HepG2 (cell line): ENCODE results near the gene SF3A2. TPM values are rescaled to one million over a fixed set of nuclear protein-coding genes. Genes with fewer than 3 reads are reported as not detected.

Experiments used
- ATAC-seq: fragments of 200-7000 bp; cut with Tn5 transposase; 3 replicates; pipeline ENCODE4 v1.9.1; 2020; ENCODE audit warnings: mild to moderate bottlenecking, moderate library complexity
- BruUV-seq: library from RNA; stranded (reverse); fragments of 400-500 nt; replicated peaks from 2 replicates; lab custom pipeline; 2021; lab: Mats Ljungman, UMichigan
- CTCF ChIA-PET: fragments of 300-600 bp; formaldehyde crosslinking; extraction: SDS; loops from one replicate; lab custom pipeline; 2021; ENCODE audit warnings: low total read pairs, inconsistent platforms, low intra/inter-chr PET ratio; lab: Yijun Ruan, JAX
- POLR2A ChIA-PET: fragments of 350-600 bp; sonication (Branson Sonifier 250); formaldehyde crosslinking; loops from one replicate; lab custom pipeline; 2020; ENCODE audit warnings: antibody characterized with exemption, inconsistent platforms; lab: Yijun Ruan, JAX
- DNase-seq: peaks from one replicate; pipeline ENCODE4 v3.0.0-alpha.2; 2015; ENCODE audit warnings: low spot score
- FAIRE-seq: peaks from 3 replicates; lab custom pipeline; 2011; peaks lifted over from hg19 to GRCh38; lab: Jason Lieb, UNC
- H2AFZ ChIP-seq: one replicate; pipeline ENCODE4 v1.6.1; 2011; ENCODE audit warnings: low read length, inconsistent platforms
- H3K27ac ChIP-seq: fragments of 300-600 bp; 3 replicates; pipeline ENCODE4 v1.8.0; 2011; ENCODE audit warnings: mixed run types, mild to moderate bottlenecking, mixed read lengths, low read length, inconsistent platforms; ENCODE audit not compliant: insufficient read depth; ENCODE audit errors: extremely low read length
- H3K27me3 ChIP-seq, 2 experiments: fragments of 200-600 bp in 1 of 2; 2 replicates in 1 of 2; 3 replicates in 1 of 2; pipeline versions ENCODE4 v1.6.0 to v1.8.0; 2011; ENCODE audit warnings: low read length in 2 of 2, mild to moderate bottlenecking in 2 of 2, moderate library complexity in 2 of 2, inconsistent platforms in 1 of 2; ENCODE audit not compliant: insufficient read depth in 2 of 2, control insufficient read depth in 1 of 2
- H3K36me3 ChIP-seq, 2 experiments: fragments of 200-600 bp in 1 of 2; replicated peaks in 1 of 2; 2 replicates in 1 of 2; 3 replicates in 1 of 2; pipeline versions ENCODE4 v1.5.1 to v1.8.0; 2011; ENCODE audit warnings: low read length in 2 of 2, inconsistent platforms in 1 of 2; ENCODE audit not compliant: insufficient read depth in 2 of 2, control insufficient read depth in 1 of 2
- H3K4me1 ChIP-seq: 2 replicates; pipeline ENCODE4 v1.5.1; 2012; ENCODE audit warnings: low read length, inconsistent platforms; ENCODE audit not compliant: insufficient read depth
- H3K4me2 ChIP-seq: 2 replicates; pipeline ENCODE4 v1.6.0; 2011; ENCODE audit warnings: low read depth, low read length, inconsistent platforms
- H3K4me3 ChIP-seq, 3 experiments: fragments of 200-600 bp in 1 of 3; sonication (generic), shearing (Covaris generic) in 1 of 3; replicated peaks in 1 of 3; 2 replicates each; pipeline ENCODE4 v1.5.1; 2011 to 2016; ENCODE audit warnings: low read length in 3 of 3, inconsistent platforms in 2 of 3, low read depth in 2 of 3, mild to moderate bottlenecking in 2 of 3, control low read depth in 1 of 3, mixed read lengths in 1 of 3; ENCODE audit not compliant: insufficient read depth in 1 of 3
- H3K79me2 ChIP-seq: one replicate; pipeline ENCODE4 v1.6.1; 2011; ENCODE audit warnings: low read length, inconsistent platforms; ENCODE audit not compliant: insufficient read depth
- H3K9ac ChIP-seq: 2 replicates; pipeline ENCODE4 v1.6.0; 2011; ENCODE audit warnings: mild to moderate bottlenecking, low read depth, low read length, inconsistent platforms; ENCODE audit not compliant: insufficient read depth
- H3K9me3 ChIP-seq: 2 replicates; pipeline ENCODE4 v1.5.1; 2012; ENCODE audit warnings: mild to moderate bottlenecking, low read length
- H4K20me1 ChIP-seq: 2 replicates; pipeline ENCODE4 v1.6.0; 2011; ENCODE audit warnings: inconsistent platforms, mild to moderate bottlenecking, low read length, moderate library complexity; ENCODE audit not compliant: insufficient read depth
- BATF2 ChIP-seq: sonication (generic); formaldehyde crosslinking; IDR thresholded peaks from 2 replicates; pipeline ENCODE4 v1.8.0; 2022; ENCODE audit warnings: mild to moderate bottlenecking, missing genetic modification reagents, moderate library complexity
- BORCS8-MEF2B ChIP-seq: sonication (generic); formaldehyde crosslinking; IDR thresholded peaks from 2 replicates; pipeline ENCODE4 v1.8.0; 2022; ENCODE audit warnings: mild to moderate bottlenecking, missing genetic modification reagents
- E2F5 ChIP-seq: sonication (generic); formaldehyde crosslinking; conservative IDR thresholded peaks from 2 replicates; pipeline ENCODE4 v1.4.0; 2020; ENCODE audit warnings: missing genetic modification reagents
- HIC2 ChIP-seq: sonication (generic); formaldehyde crosslinking; IDR thresholded peaks from 2 replicates; pipeline ENCODE4 v1.9.0; 2022; ENCODE audit warnings: low read depth, missing genetic modification reagents
- HMGA1 ChIP-seq: sonication (generic); formaldehyde crosslinking; conservative IDR thresholded peaks from 2 replicates; pipeline ENCODE4 v1.4.0; 2020; ENCODE audit warnings: missing genetic modification reagents
- KDM5A ChIP-seq: fragments of 200-600 bp; sonication (generic); IDR thresholded peaks from 2 replicates; pipeline ENCODE4 v1.7.0; 2018; ENCODE audit warnings: antibody characterized with exemption, mild to moderate bottlenecking, low read length, borderline replicate concordance
- KLF6 ChIP-seq: IDR thresholded peaks from 2 replicates; pipeline ENCODE4 v1.8.0; 2016; ENCODE audit warnings: missing biosample characterization, missing genetic modification reagents
- MBNL3 ChIP-seq: fragments of 250-450 bp; sonication (Bioruptor Pico); conservative IDR thresholded peaks from 2 replicates; pipeline ENCODE4 v1.8.0; 2022; ENCODE audit warnings: mild to moderate bottlenecking, inconsistent platforms
- NCOR1 ChIP-seq: fragments of 200-600 bp; sonication (generic); IDR thresholded peaks from 2 replicates; pipeline ENCODE4 v1.7.0; 2017; ENCODE audit warnings: antibody characterized with exemption, low read length, borderline replicate concordance
- NKX3-1 ChIP-seq: sonication (generic); formaldehyde crosslinking; IDR thresholded peaks from 2 replicates; pipeline ENCODE4 v1.5.0; 2020; ENCODE audit warnings: missing genetic modification reagents
- PTBP1 ChIP-seq: fragments of 200-400 bp; formaldehyde crosslinking; IDR thresholded peaks from 2 replicates; pipeline ENCODE4 v1.6.1; 2018; ENCODE audit warnings: low read length, low read depth; ENCODE audit not compliant: poor library complexity, severe bottlenecking
- SAFB2 ChIP-seq: sonication (generic); formaldehyde crosslinking; IDR thresholded peaks from 2 replicates; pipeline ENCODE4 v1.5.1; 2020; ENCODE audit warnings: missing genetic modification reagents, low read depth, mild to moderate bottlenecking, borderline replicate concordance
- SIX4 ChIP-seq: sonication (generic); formaldehyde crosslinking; IDR thresholded peaks from 2 replicates; pipeline ENCODE4 v1.4.0; 2020; ENCODE audit warnings: missing genetic modification reagents
- TBX2 ChIP-seq: sonication (generic); formaldehyde crosslinking; IDR thresholded peaks from 2 replicates; pipeline ENCODE4 v1.5.0; 2020; ENCODE audit warnings: missing genetic modification reagents, mild to moderate bottlenecking, borderline replicate concordance
- ZNF136 ChIP-seq: sonication (generic); formaldehyde crosslinking; IDR thresholded peaks from 2 replicates; pipeline ENCODE4 v1.8.1; 2022; ENCODE audit warnings: low read depth, mild to moderate bottlenecking, moderate library complexity, missing genetic modification reagents
- ZNF20 ChIP-seq: sonication (generic); formaldehyde crosslinking; IDR thresholded peaks from 2 replicates; pipeline ENCODE4 v1.4.0; 2020; ENCODE audit warnings: mild to moderate bottlenecking, moderate library complexity, missing genetic modification reagents
- ZNF256 ChIP-seq: sonication (generic); formaldehyde crosslinking; conservative IDR thresholded peaks from 2 replicates; pipeline ENCODE4 v1.4.0; 2020; ENCODE audit warnings: missing genetic modification reagents
- ZNF414 ChIP-seq: sonication (generic); formaldehyde crosslinking; IDR thresholded peaks from 2 replicates; pipeline ENCODE4 v1.5.0; 2020; ENCODE audit warnings: missing genetic modification reagents
- ZNF431 ChIP-seq: sonication (generic); formaldehyde crosslinking; IDR thresholded peaks from 2 replicates; pipeline ENCODE4 v1.9.0; 2022; ENCODE audit warnings: missing genetic modification reagents, low read depth, mild to moderate bottlenecking, borderline replicate concordance
- ZNF441 ChIP-seq: sonication (generic); formaldehyde crosslinking; IDR thresholded peaks from 2 replicates; pipeline ENCODE4 v1.7.0; 2021; ENCODE audit warnings: missing genetic modification reagents, borderline replicate concordance
- ZNF607 ChIP-seq: sonication (generic); formaldehyde crosslinking; IDR thresholded peaks from 2 replicates; pipeline ENCODE4 v1.5.1; 2020; ENCODE audit warnings: missing genetic modification reagents, mild to moderate bottlenecking, borderline replicate concordance
- ZNF616 ChIP-seq: sonication (generic); formaldehyde crosslinking; IDR thresholded peaks from 2 replicates; pipeline ENCODE4 v1.5.0; 2020; ENCODE audit warnings: low read depth, mild to moderate bottlenecking, missing genetic modification reagents
- ZNF839 ChIP-seq: sonication (generic); formaldehyde crosslinking; IDR thresholded peaks from 2 replicates; pipeline ENCODE4 v1.4.0; 2020; ENCODE audit warnings: missing genetic modification reagents, mild to moderate bottlenecking, borderline replicate concordance
- WGBS: methylation state at CpG from one replicate; pipeline ENCODE4 v1.1.6; 2017; ENCODE audit warnings: low lambda C conversion rate; 5-methylcytosine and 5-hydroxymethylcytosine counted together
- in situ Hi-C: cut with HindIII; loops from 2 replicates; pipeline ENCODE4 v1.10.0; 2017; ENCODE audit warnings: low pct_unique_long_range_greater_than_20kb; ENCODE audit not compliant: extremely low pct_ligation_motif_present
- intact Hi-C: fragments of 100-400 bp; cut with micrococcal nuclease; formaldehyde crosslinking; loops from one replicate; pipeline ENCODE4 v1.10.0; 2022; ENCODE audit not compliant: unreplicated experiment
- polyA plus RNA-seq, 8 experiments: library from polyadenylated mRNA; depleted of rRNA in 3 of 8; stranded (reverse) in 7 of 8; unstranded in 1 of 8; fragments of >200 nt; fragmentation: Illumina TruSeq in 4 of 8; extraction: Trizol in 4 of 8; gene quantifications; 2 replicates each; pipeline versions ENCODE4 v1.2.1 to v1.2.3, GENCODE V29; 2011 to 2016; ENCODE audit warnings: low read depth in 4 of 8, missing spikeins in 1 of 8, mixed read lengths in 1 of 8; ENCODE audit not compliant: insufficient read depth in 1 of 8
- total RNA-seq, 5 experiments: library from RNA; depleted of rRNA; stranded (reverse); fragments of >200 nt; fragmentation: Illumina TruSeq; extraction: Trizol; gene quantifications; 2 replicates each; pipeline ENCODE4 v1.2.3, GENCODE V29; 2016; ENCODE audit warnings: low read depth in 1 of 5

Gene SF3A2
- total and polyA plus RNA-seq, 2 of the 13 experiments (the other 11 are each of a cell fraction or from before 2014, with no cell fraction given) = 8.6 to 8.8 TPM

GRCh38 chr19:2268861-2269243, 32.2 kb downstream of the SF3A2 start:
- ChIA-PET CTCF (no interaction called here), POLR2A (interaction anchor here (1.8 to 2.8 kb wide), 2 partner anchors 15 to 34 kb away, joined by 8 to 9 read pairs; no protein-coding TSS in a partner anchor)
- peaks cover 66% of the 10 kb centered on the region for H3K4me1 ChIP-seq
- H3K36me3 ChIP-seq = peaks cover 3 to 17% of the 10 kb centered on the region in 2 experiments; a peak in 4 of 5 replicates
- in situ Hi-C loops = no loop called here
- H2AFZ ChIP-seq = no peak overlapping the region
- peak overlapping the region; percentile 57 for H3K27ac ChIP-seq
- peak overlapping the region; percentile 78 for H3K9ac ChIP-seq
- ATAC-seq (no peak), DNase-seq (no peak), FAIRE-seq (no peak)
- under 1% methylated on average over 10 of the region's 19 CpGs for WGBS
- peaks cover 42% of the 10 kb centered on the region for H4K20me1 ChIP-seq
- no peaks in the 10 kb centered on the region for H3K9me3 ChIP-seq
- no peaks in the 10 kb centered on the region; a peak in 1 of 5 replicates for H3K27me3 ChIP-seq
- intact Hi-C loops = no loop called here
- no TSS peak for BruUV-seq
- peak overlapping the region; percentile 99 for H3K4me2 ChIP-seq
- H3K79me2 ChIP-seq = peaks cover 32% of the 10 kb centered on the region
- peak overlapping the region; percentile 85 to 99 (median 96) for H3K4me3 ChIP-seq
- TF ChIP-seq MBNL3 (CRISPR knock-in tag) (no peak), BATF2 (CRISPR knock-in tag) (no peak), KDM5A (peak; percentile 78; the same call in 1 of the 2 replicates), ZNF136 (CRISPR knock-in tag) (no peak), HMGA1 (CRISPR knock-in tag) (no peak), ZNF616 (CRISPR knock-in tag) (no peak), SAFB2 (CRISPR knock-in tag) (no peak), ZNF414 (CRISPR knock-in tag) (no peak), HIC2 (CRISPR knock-in tag) (no peak), ZNF20 (no peak), TBX2 (CRISPR knock-in tag) (no peak), NCOR1 (no peak), KLF6 (CRISPR knock-in tag) (no peak), ZNF256 (CRISPR knock-in tag) (no peak), SIX4 (CRISPR knock-in tag) (no peak), BORCS8-MEF2B (CRISPR knock-in tag) (no peak), PTBP1 (no peak), ZNF431 (CRISPR knock-in tag) (no peak), E2F5 (CRISPR knock-in tag) (no peak), ZNF607 (CRISPR knock-in tag) (no peak), ZNF441 (CRISPR knock-in tag) (no peak), NKX3-1 (CRISPR knock-in tag) (0 out of 2 replicates have a peak, but pooled peaks have one; percentile 5), ZNF839 (CRISPR knock-in tag) (no peak)
